IPS-15b (cell line): ENCODE measurements around the gene USP17L29.
"Not testable (repeated sequence)": the region's sequence is repeated elsewhere in the genome, so short reads cannot be mapped to it uniquely, and the experiment has no call there.

Experiments used
- H3K27me3 ChIP-seq: one replicate; pipeline ENCODE4 v1.6.1; 2013; ENCODE audit warnings: low read length; ENCODE audit not compliant: control insufficient read depth, insufficient read depth
- H3K36me3 ChIP-seq: one replicate; pipeline ENCODE4 v1.6.1; 2013; ENCODE audit warnings: low read length; ENCODE audit not compliant: control insufficient read depth, insufficient read depth
- H3K4me1 ChIP-seq: one replicate; pipeline ENCODE4 v1.6.1; 2013; ENCODE audit warnings: mild to moderate bottlenecking, low read length; ENCODE audit not compliant: control insufficient read depth, insufficient read depth
- H3K4me3 ChIP-seq: one replicate; pipeline ENCODE4 v1.5.1; 2013; ENCODE audit warnings: low read depth, low read length
- H3K9ac ChIP-seq: one replicate; pipeline ENCODE4 v1.6.1; 2013; ENCODE audit warnings: low read depth, mild to moderate bottlenecking, low read length
- H3K9me3 ChIP-seq: one replicate; pipeline ENCODE4 v1.6.1; 2013; ENCODE audit warnings: mild to moderate bottlenecking, low read length; ENCODE audit not compliant: control insufficient read depth, insufficient read depth

The USP17L29 gene, protein sequence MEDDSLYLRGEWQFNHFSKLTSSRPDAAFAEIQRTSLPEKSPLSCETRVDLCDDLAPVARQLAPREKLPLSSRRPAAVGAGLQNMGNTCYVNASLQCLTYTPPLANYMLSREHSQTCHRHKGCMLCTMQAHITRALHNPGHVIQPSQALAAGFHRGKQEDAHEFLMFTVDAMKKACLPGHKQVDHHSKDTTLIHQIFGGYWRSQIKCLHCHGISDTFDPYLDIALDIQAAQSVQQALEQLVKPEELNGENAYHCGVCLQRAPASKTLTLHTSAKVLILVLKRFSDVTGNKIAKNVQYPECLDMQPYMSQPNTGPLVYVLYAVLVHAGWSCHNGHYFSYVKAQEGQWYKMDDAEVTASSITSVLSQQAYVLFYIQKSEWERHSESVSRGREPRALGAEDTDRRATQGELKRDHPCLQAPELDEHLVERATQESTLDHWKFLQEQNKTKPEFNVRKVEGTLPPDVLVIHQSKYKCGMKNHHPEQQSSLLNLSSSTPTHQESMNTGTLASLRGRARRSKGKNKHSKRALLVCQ

DNA sequence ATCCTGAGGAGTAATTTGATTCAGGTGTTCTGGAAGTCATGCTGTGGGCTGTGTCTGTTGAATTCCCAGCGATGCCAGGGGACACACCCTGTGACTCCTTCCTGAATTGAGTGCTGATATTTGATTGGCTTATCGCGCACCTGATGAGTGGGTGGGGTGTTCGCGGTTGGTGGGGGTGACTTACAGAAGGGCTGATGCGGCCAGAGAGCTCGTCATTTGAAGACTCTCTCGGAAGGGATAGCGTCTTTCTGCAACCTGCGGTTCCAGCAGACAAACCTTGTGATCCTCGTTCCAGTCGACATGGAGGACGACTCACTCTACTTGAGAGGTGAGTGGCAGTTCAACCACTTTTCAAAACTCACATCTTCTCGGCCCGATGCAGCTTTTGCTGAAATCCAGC, at the start of gene USP17L29:
TSS of gene USP17L29 (plus strand) at position 301 of the 400 bp plus-strand sequence. CDS start at position 301, 0 bp downstream.
- not testable (repeated sequence) for H3K4me1 ChIP-seq, H3K36me3 ChIP-seq, H3K4me3 ChIP-seq, H3K9me3 ChIP-seq, H3K27me3 ChIP-seq, H3K9ac ChIP-seq

DNA sequence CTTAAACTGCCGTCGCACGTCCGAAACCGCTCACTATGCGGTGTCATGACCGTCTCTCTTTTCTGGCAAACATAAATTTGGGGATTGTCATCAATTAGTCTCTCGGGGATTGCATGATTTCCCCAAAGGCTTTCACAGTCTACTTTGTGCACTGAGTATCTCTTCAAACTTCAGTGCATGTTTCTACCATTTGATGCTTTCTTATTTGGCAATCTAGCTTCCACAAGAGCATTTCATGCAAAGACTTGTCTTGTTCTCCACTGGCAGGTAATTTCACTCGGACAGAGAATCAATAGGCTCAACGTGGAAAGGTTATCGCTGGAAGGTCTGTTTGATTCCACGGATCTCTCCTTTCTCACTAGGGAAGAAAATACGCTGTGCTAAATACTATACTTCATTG, 29.2 kb upstream of the USP17L29 start:
- not testable (repeated sequence) for H3K4me3 ChIP-seq, H3K9me3 ChIP-seq, H3K27me3 ChIP-seq, H3K4me1 ChIP-seq, H3K9ac ChIP-seq, H3K36me3 ChIP-seq

DNA sequence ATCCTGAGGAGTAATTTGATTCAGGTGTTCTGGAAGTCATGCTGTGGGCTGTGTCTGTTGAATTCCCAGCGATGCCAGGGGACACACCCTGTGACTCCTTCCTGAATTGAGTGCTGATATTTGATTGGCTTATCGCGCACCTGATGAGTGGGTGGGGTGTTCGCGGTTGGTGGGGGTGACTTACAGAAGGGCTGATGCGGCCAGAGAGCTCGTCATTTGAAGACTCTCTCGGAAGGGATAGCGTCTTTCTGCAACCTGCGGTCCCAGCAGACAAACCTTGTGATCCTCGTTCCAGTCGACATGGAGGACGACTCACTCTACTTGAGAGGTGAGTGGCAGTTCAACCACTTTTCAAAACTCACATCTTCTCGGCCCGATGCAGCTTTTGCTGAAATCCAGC, 28.6 kb upstream of the USP17L29 start, which contains the start of gene USP17L24:
TSS of gene USP17L24 (plus strand) at position 301 of the 400 bp plus-strand sequence. CDS start at position 301, 0 bp downstream.
- not testable (repeated sequence) for H3K9me3 ChIP-seq, H3K9ac ChIP-seq, H3K4me3 ChIP-seq, H3K36me3 ChIP-seq, H3K4me1 ChIP-seq, H3K27me3 ChIP-seq

DNA sequence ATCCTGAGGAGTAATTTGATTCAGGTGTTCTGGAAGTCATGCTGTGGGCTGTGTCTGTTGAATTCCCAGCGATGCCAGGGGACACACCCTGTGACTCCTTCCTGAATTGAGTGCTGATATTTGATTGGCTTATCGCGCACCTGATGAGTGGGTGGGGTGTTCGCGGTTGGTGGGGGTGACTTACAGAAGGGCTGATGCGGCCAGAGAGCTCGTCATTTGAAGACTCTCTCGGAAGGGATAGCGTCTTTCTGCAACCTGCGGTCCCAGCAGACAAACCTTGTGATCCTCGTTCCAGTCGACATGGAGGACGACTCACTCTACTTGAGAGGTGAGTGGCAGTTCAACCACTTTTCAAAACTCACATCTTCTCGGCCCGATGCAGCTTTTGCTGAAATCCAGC, 23.8 kb upstream of the USP17L29 start, which contains the start of gene USP17L25:
TSS of gene USP17L25 (plus strand) at position 301 of the 400 bp plus-strand sequence. CDS start at position 301, 0 bp downstream.
- not testable (repeated sequence) for H3K4me1 ChIP-seq

DNA sequence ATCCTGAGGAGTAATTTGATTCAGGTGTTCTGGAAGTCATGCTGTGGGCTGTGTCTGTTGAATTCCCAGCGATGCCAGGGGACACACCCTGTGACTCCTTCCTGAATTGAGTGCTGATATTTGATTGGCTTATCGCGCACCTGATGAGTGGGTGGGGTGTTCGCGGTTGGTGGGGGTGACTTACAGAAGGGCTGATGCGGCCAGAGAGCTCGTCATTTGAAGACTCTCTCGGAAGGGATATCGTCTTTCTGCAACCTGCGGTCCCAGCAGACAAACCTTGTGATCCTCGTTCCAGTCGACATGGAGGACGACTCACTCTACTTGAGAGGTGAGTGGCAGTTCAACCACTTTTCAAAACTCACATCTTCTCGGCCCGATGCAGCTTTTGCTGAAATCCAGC, 19.1 kb upstream of the USP17L29 start, which contains the start of gene USP17L26:
TSS of gene USP17L26 (plus strand) at position 301 of the 400 bp plus-strand sequence. CDS start at position 301, 0 bp downstream.
- not testable (repeated sequence) for H3K36me3 ChIP-seq, H3K27me3 ChIP-seq, H3K4me1 ChIP-seq, H3K4me3 ChIP-seq, H3K9me3 ChIP-seq, H3K9ac ChIP-seq

More for the DNA sequence above, 23.8 kb upstream of the USP17L29 start, which contains the start of gene USP17L25:
- H3K4me3 ChIP-seq, H3K27me3 ChIP-seq, H3K36me3 ChIP-seq, H3K9me3 ChIP-seq, H3K9ac ChIP-seq: not testable (repeated sequence)

DNA sequence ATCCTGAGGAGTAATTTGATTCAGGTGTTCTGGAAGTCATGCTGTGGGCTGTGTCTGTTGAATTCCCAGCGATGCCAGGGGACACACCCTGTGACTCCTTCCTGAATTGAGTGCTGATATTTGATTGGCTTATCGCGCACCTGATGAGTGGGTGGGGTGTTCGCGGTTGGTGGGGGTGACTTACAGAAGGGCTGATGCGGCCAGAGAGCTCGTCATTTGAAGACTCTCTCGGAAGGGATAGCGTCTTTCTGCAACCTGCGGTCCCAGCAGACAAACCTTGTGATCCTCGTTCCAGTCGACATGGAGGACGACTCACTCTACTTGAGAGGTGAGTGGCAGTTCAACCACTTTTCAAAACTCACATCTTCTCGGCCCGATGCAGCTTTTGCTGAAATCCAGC, 14.3 kb upstream of the USP17L29 start, which contains the start of gene USP17L5:
TSS of gene USP17L5 (plus strand) at position 301 of the 400 bp plus-strand sequence. CDS start at position 301, 0 bp downstream.
- H3K9ac ChIP-seq, H3K36me3 ChIP-seq, H3K4me1 ChIP-seq, H3K9me3 ChIP-seq, H3K4me3 ChIP-seq, H3K27me3 ChIP-seq: not testable (repeated sequence)

DNA sequence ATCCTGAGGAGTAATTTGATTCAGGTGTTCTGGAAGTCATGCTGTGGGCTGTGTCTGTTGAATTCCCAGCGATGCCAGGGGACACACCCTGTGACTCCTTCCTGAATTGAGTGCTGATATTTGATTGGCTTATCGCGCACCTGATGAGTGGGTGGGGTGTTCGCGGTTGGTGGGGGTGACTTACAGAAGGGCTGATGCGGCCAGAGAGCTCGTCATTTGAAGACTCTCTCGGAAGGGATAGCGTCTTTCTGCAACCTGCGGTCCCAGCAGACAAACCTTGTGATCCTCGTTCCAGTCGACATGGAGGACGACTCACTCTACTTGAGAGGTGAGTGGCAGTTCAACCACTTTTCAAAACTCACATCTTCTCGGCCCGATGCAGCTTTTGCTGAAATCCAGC, 9.6 kb upstream of the USP17L29 start, which contains the start of gene USP17L27:
TSS of gene USP17L27 (plus strand) at position 301 of the 400 bp plus-strand sequence. CDS start at position 301, 0 bp downstream.
- not testable (repeated sequence) for H3K36me3 ChIP-seq, H3K4me3 ChIP-seq, H3K9ac ChIP-seq, H3K27me3 ChIP-seq, H3K9me3 ChIP-seq, H3K4me1 ChIP-seq

DNA sequence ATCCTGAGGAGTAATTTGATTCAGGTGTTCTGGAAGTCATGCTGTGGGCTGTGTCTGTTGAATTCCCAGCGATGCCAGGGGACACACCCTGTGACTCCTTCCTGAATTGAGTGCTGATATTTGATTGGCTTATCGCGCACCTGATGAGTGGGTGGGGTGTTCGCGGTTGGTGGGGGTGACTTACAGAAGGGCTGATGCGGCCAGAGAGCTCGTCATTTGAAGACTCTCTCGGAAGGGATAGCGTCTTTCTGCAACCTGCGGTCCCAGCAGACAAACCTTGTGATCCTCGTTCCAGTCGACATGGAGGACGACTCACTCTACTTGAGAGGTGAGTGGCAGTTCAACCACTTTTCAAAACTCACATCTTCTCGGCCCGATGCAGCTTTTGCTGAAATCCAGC, 4.8 kb upstream of the USP17L29 start, which contains the start of gene USP17L28:
TSS of gene USP17L28 (plus strand) at position 301 of the 400 bp plus-strand sequence. CDS start at position 301, 0 bp downstream.
- H3K36me3 ChIP-seq, H3K4me3 ChIP-seq, H3K9me3 ChIP-seq, H3K9ac ChIP-seq, H3K4me1 ChIP-seq, H3K27me3 ChIP-seq: not testable (repeated sequence)

DNA sequence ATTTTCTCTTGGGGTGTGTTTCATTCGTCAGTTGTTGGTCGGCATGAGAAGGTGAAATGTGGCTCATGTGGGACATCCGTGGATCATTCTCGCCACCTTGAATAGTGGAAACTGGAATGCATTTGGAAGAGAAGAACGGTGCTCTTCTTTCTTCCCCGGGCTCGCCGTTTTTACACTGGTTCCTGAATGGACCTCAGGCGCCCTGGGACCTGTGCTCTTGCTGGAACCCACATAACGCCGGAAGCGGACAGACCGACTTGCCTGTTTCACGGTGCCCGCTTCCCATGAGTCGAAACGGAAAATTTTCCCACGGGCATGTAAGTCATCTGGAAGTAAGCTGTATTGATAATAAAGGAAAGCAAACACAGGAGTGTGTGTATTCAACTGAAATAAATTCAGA, 2.6 kb upstream of the USP17L29 start:
- H3K36me3 ChIP-seq, H3K9me3 ChIP-seq, H3K4me1 ChIP-seq, H3K27me3 ChIP-seq, H3K4me3 ChIP-seq, H3K9ac ChIP-seq: not testable (repeated sequence)

DNA sequence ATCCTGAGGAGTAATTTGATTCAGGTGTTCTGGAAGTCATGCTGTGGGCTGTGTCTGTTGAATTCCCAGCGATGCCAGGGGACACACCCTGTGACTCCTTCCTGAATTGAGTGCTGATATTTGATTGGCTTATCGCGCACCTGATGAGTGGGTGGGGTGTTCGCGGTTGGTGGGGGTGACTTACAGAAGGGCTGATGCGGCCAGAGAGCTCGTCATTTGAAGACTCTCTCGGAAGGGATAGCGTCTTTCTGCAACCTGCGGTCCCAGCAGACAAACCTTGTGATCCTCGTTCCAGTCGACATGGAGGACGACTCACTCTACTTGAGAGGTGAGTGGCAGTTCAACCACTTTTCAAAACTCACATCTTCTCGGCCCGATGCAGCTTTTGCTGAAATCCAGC, 9.4 kb downstream of the USP17L29 start, which contains the start of gene USP17L30:
TSS of gene USP17L30 (plus strand) at position 301 of the 400 bp plus-strand sequence. CDS start at position 301, 0 bp downstream.
- not testable (repeated sequence) for H3K4me3 ChIP-seq, H3K9ac ChIP-seq, H3K36me3 ChIP-seq, H3K4me1 ChIP-seq, H3K9me3 ChIP-seq, H3K27me3 ChIP-seq

DNA sequence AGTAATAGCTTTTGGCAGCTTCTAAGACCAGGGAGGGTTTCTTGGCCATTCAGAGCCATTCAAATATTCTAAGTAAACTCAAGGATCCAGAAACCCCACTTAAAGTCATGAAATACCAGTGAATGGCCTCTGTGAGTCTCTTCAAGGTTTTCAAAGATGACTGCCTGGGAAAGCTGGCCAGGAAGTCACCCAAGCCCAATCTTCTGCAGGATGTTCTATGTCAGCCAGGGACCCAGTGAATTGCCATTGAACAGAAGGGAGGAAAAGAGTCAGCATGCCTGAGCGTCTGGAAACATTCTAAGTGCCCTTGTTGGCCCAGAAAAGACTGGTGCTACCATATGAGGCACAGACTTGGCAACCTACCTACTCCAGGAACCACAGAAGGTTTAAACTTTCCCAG, 26.4 kb downstream of the USP17L29 start:
- not testable (repeated sequence) for H3K9ac ChIP-seq, H3K36me3 ChIP-seq, H3K4me3 ChIP-seq, H3K9me3 ChIP-seq, H3K27me3 ChIP-seq, H3K4me1 ChIP-seq
